Skeletal muscle satellite cell (primary cell): ENCODE data around the gene AGO3.

ENCODE experiments used
- H3K27me3 ChIP-seq: 2 replicates; pipeline ENCODE4 v1.7.0; 2013; ENCODE audit warnings: low read length; ENCODE audit not compliant: control insufficient read depth, insufficient read depth
- H3K36me3 ChIP-seq: 2 replicates; pipeline ENCODE4 v1.7.0; 2013; ENCODE audit warnings: mild to moderate bottlenecking, control low read depth, low read length; ENCODE audit not compliant: insufficient read depth
- H3K4me1 ChIP-seq: 2 replicates; pipeline ENCODE4 v1.7.0; 2013; ENCODE audit warnings: low read length; ENCODE audit not compliant: control insufficient read depth, insufficient read depth
- H3K4me2 ChIP-seq: 2 replicates; pipeline ENCODE4 v1.7.0; 2013; ENCODE audit warnings: mild to moderate bottlenecking, low read length
- H3K4me3 ChIP-seq: 2 replicates; pipeline ENCODE4 v1.7.0; 2013; ENCODE audit warnings: low read length
- H3K9ac ChIP-seq: 2 replicates; pipeline ENCODE4 v1.7.0; 2013; ENCODE audit warnings: mild to moderate bottlenecking, low read depth, low read length, moderate library complexity
- H3K9me3 ChIP-seq: replicated peaks from 2 replicates; pipeline ENCODE4 v1.7.0; 2013; ENCODE audit warnings: mild to moderate bottlenecking, control low read depth, low read length

Gene AGO3

DNA sequence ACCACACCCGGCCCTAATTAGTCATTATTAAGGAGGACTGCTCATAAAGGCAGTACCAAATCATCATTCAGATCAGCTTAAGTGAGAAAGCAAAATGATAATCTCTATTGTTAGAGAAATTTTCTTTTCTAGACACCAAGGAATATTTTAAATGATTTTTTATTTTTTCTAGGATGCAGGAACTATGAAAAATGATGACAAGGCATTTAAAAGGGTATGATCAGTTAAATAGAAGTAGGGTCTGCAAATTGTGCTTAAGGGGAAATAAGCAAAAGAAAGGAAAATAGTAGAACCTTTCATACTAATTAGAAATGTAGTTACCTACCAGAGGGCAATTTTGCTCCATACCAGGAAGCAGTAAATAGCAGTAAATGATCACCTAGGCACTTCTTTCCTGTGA, 131.4 kb downstream of the AGO3 start:
- H3K36me3 ChIP-seq = peaks cover 4% of the 10 kb centered on the region
- no peaks in the 10 kb centered on the region for H3K9me3 ChIP-seq
- no peak overlapping the region for H3K4me2 ChIP-seq
- H3K4me3 ChIP-seq = no peak overlapping the region
- no peak overlapping the region for H3K9ac ChIP-seq
- no peaks in the 10 kb centered on the region for H3K27me3 ChIP-seq
- H3K4me1 ChIP-seq = no peaks in the 10 kb centered on the region

DNA sequence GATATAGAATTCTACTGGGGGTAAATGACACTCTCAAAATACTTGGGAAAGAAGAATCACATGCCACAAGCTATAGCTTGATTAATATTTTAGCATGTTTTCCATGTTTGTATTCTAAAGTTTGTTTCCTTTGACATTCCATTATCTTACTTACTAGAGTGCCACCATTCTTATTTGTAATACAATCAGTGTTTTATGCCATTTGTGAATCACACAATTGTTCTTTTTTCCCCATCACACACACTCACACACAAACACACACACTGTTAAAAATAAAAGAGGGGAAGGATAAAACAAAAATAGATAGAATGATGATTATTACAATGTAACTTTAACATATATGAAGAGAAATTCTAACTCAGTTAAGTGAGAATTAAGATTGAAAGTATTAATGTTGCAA, 137.0 kb downstream of the AGO3 start:
- no peak overlapping the region for H3K9ac ChIP-seq
- H3K27me3 ChIP-seq = no peaks in the 10 kb centered on the region
- H3K4me1 ChIP-seq = no peaks in the 10 kb centered on the region
- no peaks in the 10 kb centered on the region for H3K36me3 ChIP-seq
- H3K9me3 ChIP-seq = no peaks in the 10 kb centered on the region
- no peak overlapping the region for H3K4me3 ChIP-seq
- H3K4me2 ChIP-seq = no peak overlapping the region

DNA sequence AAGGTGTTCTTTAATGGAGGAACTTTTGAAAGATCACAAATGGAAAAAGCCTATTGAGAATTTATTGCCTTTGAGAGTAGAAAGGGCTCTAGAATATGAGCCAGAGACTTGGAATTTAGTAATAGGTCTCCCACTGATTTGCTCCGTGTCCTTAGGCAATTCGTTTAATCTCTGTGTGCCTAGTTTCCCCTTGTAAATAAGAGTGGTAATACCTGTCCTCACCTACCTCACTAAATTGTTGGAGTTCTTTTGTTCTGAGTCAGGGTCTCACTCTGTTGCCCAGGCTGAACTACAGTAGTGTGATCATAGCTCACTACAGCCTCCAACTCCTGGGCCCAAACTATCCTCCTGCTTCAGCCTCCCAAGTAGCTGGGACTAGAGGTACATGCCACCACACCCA, 138.0 kb downstream of the AGO3 start:
- Histone ChIP-seq H3K4me2 (no peak overlapping the region), H3K4me3 (no peak overlapping the region), H3K4me1 (no peaks in the 10 kb centered on the region), H3K9ac (no peak overlapping the region), H3K36me3 (no peaks in the 10 kb centered on the region), H3K27me3 (no peaks in the 10 kb centered on the region), H3K9me3 (no peaks in the 10 kb centered on the region)

DNA sequence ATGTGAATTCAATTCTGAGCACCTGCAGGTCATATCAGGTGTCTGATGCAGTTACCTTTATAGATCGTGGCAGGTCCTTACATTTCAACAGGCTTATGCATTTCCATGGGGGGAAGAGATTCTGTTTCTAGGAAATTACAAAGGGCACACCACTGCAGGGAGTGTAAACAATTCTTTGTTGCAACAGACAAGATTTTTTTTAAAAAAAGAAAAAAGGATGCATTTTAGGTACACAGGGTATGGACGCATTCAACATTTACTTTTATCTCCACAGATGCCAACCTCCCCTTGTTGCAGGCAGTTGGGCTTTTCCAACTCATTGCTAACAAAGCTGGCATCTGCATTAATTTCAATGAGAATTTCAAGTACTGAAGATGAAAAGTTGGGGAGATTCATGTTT, 139.4 kb downstream of the AGO3 start:
- H3K27me3 ChIP-seq = no peaks in the 10 kb centered on the region
- H3K9me3 ChIP-seq = no peaks in the 10 kb centered on the region
- no peak overlapping the region for H3K4me2 ChIP-seq
- H3K4me1 ChIP-seq = no peaks in the 10 kb centered on the region
- no peaks in the 10 kb centered on the region for H3K36me3 ChIP-seq
- no peak overlapping the region for H3K9ac ChIP-seq
- H3K4me3 ChIP-seq = no peak overlapping the region

DNA sequence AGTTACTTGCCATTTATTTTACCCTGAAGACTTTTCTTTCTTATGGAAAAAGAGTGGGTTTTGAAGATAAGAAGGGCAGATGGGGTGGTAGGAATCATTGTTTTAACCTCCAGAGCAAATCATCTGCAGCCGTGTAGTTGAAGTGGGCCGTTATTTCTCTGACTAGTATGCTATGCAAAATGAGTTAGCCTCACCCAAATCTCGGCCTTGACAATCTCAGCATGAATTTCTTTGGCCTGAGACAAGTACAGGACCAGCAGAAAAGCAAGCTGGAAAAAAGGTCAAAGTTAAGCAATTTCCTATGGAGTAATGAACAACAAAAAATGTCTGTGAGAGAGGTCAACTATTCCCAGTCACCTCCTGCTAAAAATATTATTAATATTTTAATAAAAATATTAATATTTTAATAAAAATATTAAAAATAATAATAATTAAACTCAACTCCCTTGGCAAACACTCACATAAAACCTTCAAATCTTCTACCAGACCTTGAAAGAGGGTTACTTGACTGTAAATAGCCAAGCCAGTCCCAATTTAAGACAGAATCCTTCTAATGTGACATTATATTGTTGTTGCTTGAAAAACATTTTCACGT, 146.2 kb downstream of the AGO3 start:
- Histone ChIP-seq H3K4me3 (no peak overlapping the region), H3K9me3 (no peaks in the 10 kb centered on the region), H3K9ac (no peak overlapping the region), H3K4me2 (no peak overlapping the region), H3K4me1 (no peaks in the 10 kb centered on the region), H3K27me3 (peaks cover 3% of the 10 kb centered on the region), H3K36me3 (no peaks in the 10 kb centered on the region)

DNA sequence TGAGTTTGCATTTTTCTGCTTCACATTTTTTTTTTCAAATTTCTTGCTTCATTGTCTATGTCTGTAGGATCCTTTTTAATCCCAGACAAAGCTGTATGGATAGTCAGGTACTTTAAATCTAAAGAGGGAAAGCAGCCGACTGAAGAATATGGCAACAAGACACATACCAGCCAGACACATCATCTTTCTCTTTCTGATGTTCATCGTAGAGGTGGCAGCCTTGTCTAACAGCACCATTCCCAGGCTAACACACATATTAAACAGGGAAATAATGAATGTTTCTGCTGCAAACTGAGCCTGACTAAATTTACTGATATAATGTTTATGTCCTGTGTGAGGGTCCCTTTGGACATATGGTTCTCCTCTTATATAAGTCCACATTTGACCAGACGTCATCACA, 149.3 kb downstream of the AGO3 start:
- Histone ChIP-seq H3K4me2 (no peak overlapping the region), H3K4me1 (peaks cover 6% of the 10 kb centered on the region), H3K9ac (no peak overlapping the region), H3K4me3 (no peak overlapping the region), H3K36me3 (no peaks in the 10 kb centered on the region), H3K9me3 (no peaks in the 10 kb centered on the region), H3K27me3 (peaks cover 4% of the 10 kb centered on the region)

DNA sequence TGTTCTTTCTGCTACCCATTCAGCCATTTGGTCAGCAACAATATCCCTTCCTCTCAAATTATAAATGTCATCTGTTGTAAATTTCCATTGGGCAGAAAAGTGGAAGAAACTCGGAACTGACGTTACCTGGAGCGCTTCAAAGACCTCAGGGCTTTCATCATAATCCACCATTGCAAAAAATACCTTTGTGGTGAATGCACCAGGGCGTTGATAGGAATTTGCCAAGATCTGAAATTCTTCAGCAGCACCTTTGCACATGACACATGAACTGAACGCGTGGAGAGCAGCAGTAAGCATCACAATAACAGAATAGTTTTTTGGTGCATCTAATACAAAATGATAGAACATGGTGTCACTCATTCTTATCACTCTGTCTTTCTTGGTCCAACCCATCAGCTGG, 149.9 kb downstream of the AGO3 start:
- Histone ChIP-seq H3K9ac (no peak overlapping the region), H3K36me3 (no peaks in the 10 kb centered on the region), H3K9me3 (no peaks in the 10 kb centered on the region)

DNA sequence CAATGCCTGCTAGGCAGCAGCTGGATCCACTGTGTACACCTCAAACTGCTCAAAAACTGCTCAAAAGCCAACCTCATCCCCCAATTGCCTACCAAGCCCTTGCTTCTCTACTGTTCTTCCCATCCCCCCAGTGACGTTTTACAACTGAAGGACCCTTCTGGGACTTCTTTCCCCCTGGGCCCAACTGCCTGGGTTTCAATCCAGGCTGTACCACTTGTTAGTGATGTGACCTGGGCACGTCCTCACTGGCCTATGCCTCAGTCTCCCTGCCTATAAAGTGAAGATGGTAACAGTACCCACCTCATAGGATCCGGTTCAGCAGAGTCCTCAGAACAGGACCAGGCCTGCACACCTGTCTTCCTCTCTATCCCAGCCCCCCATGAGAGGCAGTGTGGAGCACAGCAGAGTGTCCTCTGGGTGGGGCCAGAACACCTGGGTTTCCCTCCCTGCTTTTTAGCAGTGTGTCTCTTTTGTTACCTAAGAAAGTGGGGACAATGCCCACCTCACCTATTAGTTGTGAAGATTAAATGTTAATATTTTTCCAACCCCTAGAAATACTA, 151.1 kb downstream of the AGO3 start:
- Histone ChIP-seq H3K4me2 (no peak overlapping the region), H3K27me3 (peaks cover 4% of the 10 kb centered on the region), H3K9ac (no peak overlapping the region), H3K36me3 (no peaks in the 10 kb centered on the region), H3K4me1 (peaks cover 6% of the 10 kb centered on the region), H3K4me3 (no peak overlapping the region), H3K9me3 (no peaks in the 10 kb centered on the region)

More for the DNA sequence above, 149.9 kb downstream of the AGO3 start:
- H3K27me3 ChIP-seq = peaks cover 4% of the 10 kb centered on the region
- H3K4me3 ChIP-seq = no peak overlapping the region
- no peak overlapping the region for H3K4me2 ChIP-seq
- H3K4me1 ChIP-seq = peaks cover 6% of the 10 kb centered on the region

DNA sequence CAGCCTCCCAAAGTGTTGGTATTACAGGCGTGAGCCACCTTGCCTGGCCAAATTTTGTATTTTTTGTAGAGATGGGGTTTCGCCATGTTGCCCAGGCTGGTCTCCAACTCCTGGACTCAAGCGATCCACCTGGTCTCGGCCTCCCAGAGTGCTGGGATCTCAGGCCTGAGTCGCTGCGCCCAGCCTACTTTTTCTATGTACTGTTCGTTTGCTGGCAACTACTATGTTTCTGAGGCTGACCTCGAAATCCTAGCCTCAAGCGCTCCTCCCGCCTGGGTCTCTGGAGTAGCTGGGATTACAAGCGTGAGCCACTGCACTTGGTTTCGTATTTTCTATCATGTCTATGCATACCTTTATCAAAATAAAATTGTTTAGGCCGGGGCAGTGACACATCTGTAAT, 152.3 kb downstream of the AGO3 start:
- Histone ChIP-seq H3K27me3 (peaks cover 4% of the 10 kb centered on the region), H3K4me2 (no peak overlapping the region), H3K4me1 (peaks cover 8% of the 10 kb centered on the region), H3K36me3 (no peaks in the 10 kb centered on the region), H3K9ac (no peak overlapping the region), H3K9me3 (no peaks in the 10 kb centered on the region), H3K4me3 (no peak overlapping the region)

DNA sequence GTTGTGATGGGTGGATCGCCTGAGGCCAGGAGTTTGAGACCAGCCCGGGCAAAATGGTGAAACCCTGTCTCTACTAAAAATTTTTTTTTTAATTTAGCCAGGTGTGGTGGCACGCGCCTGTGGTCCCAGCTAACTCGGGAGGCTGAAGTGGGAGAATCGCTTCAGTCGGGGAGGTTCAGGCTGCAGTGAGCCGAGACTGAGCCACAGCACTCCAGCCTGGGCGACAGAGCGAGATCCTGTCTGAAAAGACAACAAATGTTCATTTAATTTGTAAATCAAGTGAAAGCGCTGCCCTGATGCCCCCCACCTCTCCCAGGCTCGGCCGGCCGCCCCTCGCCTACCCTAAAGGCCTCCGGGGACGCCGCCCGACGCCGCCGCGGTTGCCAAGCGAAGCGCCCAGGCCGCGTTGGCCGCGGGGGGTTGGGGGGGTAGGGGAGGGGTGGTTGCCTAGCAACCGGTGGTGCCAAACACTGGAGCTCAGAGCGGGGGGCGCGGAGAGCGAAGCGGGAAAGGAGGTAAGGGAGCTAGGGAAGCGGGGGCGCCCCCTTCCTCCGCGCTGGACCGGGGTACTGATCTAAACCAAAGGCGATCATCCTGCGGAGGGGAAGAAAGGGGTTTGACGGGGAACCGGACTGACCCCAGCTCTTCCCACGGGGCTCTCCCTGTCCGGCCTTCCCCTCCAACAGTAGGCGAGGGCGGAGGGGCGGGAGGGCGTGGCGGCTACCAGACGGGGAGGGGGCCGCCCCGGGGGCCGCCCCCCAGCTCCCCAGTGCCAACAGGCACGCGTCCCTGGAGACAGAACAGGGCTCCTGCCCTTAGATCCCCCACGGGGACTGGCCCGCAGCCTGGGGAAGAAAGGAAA, 153.0 kb downstream of the AGO3 start, which contains the start of gene TEKT2:
TEKT2 (plus strand) TSS at position 460 of the 862 bp plus-strand sequence. CDS start 828 bp downstream, outside the sequence.
- Histone ChIP-seq H3K36me3 (no peaks in the 10 kb centered on the region), H3K9me3 (no peaks in the 10 kb centered on the region), H3K9ac (peak within 1 kb of the TSS; percentile 49), H3K27me3 (peaks cover 4% of the 10 kb centered on the region), H3K4me1 (peaks cover 11% of the 10 kb centered on the region), H3K4me3 (peak within 1 kb of the TSS; percentile 68), H3K4me2 (peak within 1 kb of the TSS; percentile 90)

DNA sequence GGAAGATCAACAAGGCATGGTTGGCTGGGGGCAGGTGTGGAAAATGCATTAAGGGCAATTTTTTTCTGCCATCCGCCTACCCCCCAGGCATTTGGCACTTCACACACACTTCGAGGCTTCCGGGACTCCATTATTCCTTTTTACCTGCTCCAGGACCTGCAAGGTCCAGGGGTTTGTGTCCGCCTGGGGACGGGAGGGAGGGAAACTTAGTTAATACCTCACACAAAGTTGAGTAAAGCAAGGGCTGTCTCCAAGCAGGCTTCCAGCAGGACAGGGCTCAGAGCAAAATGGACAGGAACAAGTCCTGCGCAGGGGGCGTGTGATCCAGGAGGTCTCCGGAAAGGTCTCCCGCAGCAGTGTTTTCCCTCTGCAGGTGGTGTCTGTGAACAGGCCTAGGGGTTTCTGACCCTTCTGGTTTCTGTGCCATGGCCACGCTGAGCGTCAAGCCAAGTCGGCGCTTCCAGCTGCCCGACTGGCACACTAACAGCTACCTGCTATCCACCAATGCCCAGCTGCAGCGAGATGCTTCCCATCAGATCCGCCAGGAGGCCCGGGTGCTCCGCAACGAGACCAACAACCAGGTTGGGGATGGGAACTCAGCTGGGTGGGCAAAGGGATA, 153.7 kb downstream of the AGO3 start:
- Histone ChIP-seq H3K4me3 (peak overlapping the region; percentile 68), H3K27me3 (peaks cover 4% of the 10 kb centered on the region), H3K4me1 (peaks cover 14% of the 10 kb centered on the region), H3K36me3 (no peaks in the 10 kb centered on the region), H3K4me2 (peak overlapping the region; percentile 90), H3K9ac (peak overlapping the region; percentile 49), H3K9me3 (no peaks in the 10 kb centered on the region)
